Measurements from ENCODE around the gene TMEM40. TPM values are rescaled to one million over a fixed set of nuclear protein-coding genes. Genes with fewer than 3 reads are reported as not detected.

TMEM40 gene
- polyA plus RNA-seq, 1 of the 3 experiments (the other 2 are of a cell fraction): 0.05 TPM

- H3K79me2 ChIP-seq (ENCODE audit: insufficient read depth): no peaks in the 10 kb centered on the region
- ChIA-PET CTCF (interaction anchor here (0.7 to 1.5 kb wide), 2 partner anchors 20 to 166 kb away, joined by 3 to 4 read pairs; no protein-coding TSS in a partner anchor), POLR2A (interaction anchor here (0.7 kb wide), 1 partner anchor 229 kb away, joined by 3 read pairs; no protein-coding TSS in a partner anchor)
- no peak overlapping the region for H2AFZ ChIP-seq (ENCODE audit: low read depth)
- no peaks in the 10 kb centered on the region for H4K20me1 ChIP-seq (ENCODE audit: insufficient read depth)
- H3K9me2 ChIP-seq: no peaks in the 10 kb centered on the region
- 45% methylated on average over 1 of the region's 1 CpG for WGBS (ENCODE audit: low lambda C conversion rate)
- no peaks in the 10 kb centered on the region for H3K27me3 ChIP-seq (ENCODE audit: insufficient read depth)
- H3K9ac ChIP-seq: no peak overlapping the region
- no peaks in the 10 kb centered on the region for H3F3A ChIP-seq (replicated peaks; ENCODE audit: insufficient read depth)
- DNase-seq: no peak
- H3K27ac ChIP-seq (ENCODE audit: low read depth in 2 of 2, low read length in 1 of 2): no peak overlapping the region
- TF ChIP-seq TEAD4 (IDR thresholded peaks at IDR 0.05; ENCODE audit: borderline replicate concordance, insufficient read depth) (no peak), CHD2 (IDR thresholded peaks at IDR 0.05; ENCODE audit: low read length, partially characterized antibody) (no peak), REST (IDR thresholded peaks at IDR 0.05; ENCODE audit: low read depth, low read length) (no peak), TCF12 (IDR thresholded peaks at IDR 0.05) (no peak), RXRA (IDR thresholded peaks at IDR 0.05; ENCODE audit: borderline replicate concordance, low read depth) (no peak), SMC3 (IDR thresholded peaks at IDR 0.05; ENCODE audit: low read depth, low read length) (no peak), NFIC (IDR thresholded peaks at IDR 0.05; ENCODE audit: borderline replicate concordance) (no peak), MEF2A (IDR thresholded peaks at IDR 0.05; ENCODE audit: borderline replicate concordance, low read depth) (no peak), GATA2 (CRISPR knock-in tag; IDR thresholded peaks at IDR 0.05) (no peak), NRF1 (IDR thresholded peaks at IDR 0.05; ENCODE audit: low read depth, low read length) (no peak), ELF1 (IDR thresholded peaks at IDR 0.05) (no peak), RFX5 (IDR thresholded peaks at IDR 0.05; ENCODE audit: low read length) (no peak), SIN3A (IDR thresholded peaks at IDR 0.05; ENCODE audit: borderline replicate concordance, low read depth, low read length) (no peak), FOSL2 (IDR thresholded peaks at IDR 0.05; ENCODE audit: borderline replicate concordance, low read depth) (no peak), TAF1 (IDR thresholded peaks at IDR 0.05; ENCODE audit: borderline replicate concordance, low read depth, low read length) (no peak), POLR2AphosphoS5 (IDR thresholded peaks at IDR 0.05; ENCODE audit: low read depth, low read length) (no peak)
- TF ChIP-seq, protein P1, sequence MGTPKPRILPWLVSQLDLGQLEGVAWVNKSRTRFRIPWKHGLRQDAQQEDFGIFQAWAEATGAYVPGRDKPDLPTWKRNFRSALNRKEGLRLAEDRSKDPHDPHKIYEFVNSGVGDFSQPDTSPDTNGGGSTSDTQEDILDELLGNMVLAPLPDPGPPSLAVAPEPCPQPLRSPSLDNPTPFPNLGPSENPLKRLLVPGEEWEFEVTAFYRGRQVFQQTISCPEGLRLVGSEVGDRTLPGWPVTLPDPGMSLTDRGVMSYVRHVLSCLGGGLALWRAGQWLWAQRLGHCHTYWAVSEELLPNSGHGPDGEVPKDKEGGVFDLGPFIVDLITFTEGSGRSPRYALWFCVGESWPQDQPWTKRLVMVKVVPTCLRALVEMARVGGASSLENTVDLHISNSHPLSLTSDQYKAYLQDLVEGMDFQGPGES (IDR thresholded peaks at IDR 0.05; ENCODE audit: low read depth, low read length): no peak
- TF ChIP-seq, protein P2, sequence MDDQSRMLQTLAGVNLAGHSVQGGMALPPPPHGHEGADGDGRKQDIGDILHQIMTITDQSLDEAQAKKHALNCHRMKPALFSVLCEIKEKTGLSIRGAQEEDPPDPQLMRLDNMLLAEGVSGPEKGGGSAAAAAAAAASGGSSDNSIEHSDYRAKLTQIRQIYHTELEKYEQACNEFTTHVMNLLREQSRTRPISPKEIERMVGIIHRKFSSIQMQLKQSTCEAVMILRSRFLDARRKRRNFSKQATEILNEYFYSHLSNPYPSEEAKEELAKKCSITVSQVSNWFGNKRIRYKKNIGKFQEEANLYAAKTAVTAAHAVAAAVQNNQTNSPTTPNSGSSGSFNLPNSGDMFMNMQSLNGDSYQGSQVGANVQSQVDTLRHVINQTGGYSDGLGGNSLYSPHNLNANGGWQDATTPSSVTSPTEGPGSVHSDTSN (IDR thresholded peaks at IDR 0.05): no peak
- no peak overlapping the region for H3K4me2 ChIP-seq
- peaks cover 7 to 8% of the 10 kb centered on the region in 2 experiments; a peak in 2 of 4 replicates for H3K4me1 ChIP-seq (ENCODE audit: control insufficient read depth in 1 of 2, insufficient read depth in 2 of 2, low read depth in 1 of 2, low read length in 1 of 2)
- no peaks in the 10 kb centered on the region for H3K36me3 ChIP-seq (replicated peaks in 1 of 2; ENCODE audit: control insufficient read depth in 1 of 2, insufficient read depth in 2 of 2, low read length in 1 of 2)
- H3K9me3 ChIP-seq: no peaks in the 10 kb centered on the region
- no peak overlapping the region for H3K4me3 ChIP-seq (ENCODE audit: low read depth in 2 of 2, low read length in 1 of 2)
Measured at GRCh38 chr3:12725436-12725835, 33.6 kb downstream of the TMEM40 start.

Measured in SK-N-SH (cell line).